ENCODE results near the gene TSPAN9. TPM values are rescaled to one million over a fixed set of nuclear protein-coding genes. Genes with fewer than 3 reads are reported as not detected.

TSPAN9 gene
- total RNA-seq, 1 donor from 2014 or later = 109 TPM

DNA sequence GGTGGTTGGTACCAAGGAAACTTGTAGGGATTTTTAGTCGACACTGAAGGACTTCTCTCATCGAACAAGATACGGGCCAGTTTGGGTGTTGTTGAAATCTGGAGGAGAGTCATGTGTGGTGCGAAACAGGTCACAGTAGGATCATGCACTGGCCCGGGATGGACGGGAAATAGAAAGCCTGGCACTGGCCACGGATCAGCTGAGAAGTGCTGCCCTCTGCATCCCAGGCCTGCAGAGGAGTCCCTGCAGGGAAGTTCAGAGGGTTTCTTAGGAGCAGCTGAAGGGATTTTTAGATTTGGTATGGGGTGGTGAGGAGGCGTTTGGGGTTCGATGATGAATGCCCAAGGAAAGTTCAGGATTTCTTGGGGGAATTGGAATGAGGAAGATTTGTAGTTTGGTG lies 63.1 kb downstream of the TSPAN9 start:
- H3K27ac ChIP-seq = no peak overlapping the region
- H3K9me3 ChIP-seq = no peaks in the 10 kb centered on the region
- no peak for TF ChIP-seq CTCF (IDR thresholded peaks at IDR 0.05)
- no peak overlapping the region for H3K4me3 ChIP-seq
- H3K4me1 ChIP-seq = peaks cover 0 to 9% of the 10 kb centered on the region in 2 donors
- no peaks in the 10 kb centered on the region for H3K36me3 ChIP-seq
- intact Hi-C loops (cut with DNase I) = no loop called here
- H3K27me3 ChIP-seq = no peaks in the 10 kb centered on the region
- DNase-seq (ENCODE audit: low spot score in 2 of 2) = no peak

GRCh38 chr12:3141339-3142321 lies 64.5 kb downstream of the TSPAN9 start:
- DNase-seq (ENCODE audit: low spot score in 2 of 2) = no peak
- TF ChIP-seq CTCF (IDR thresholded peaks at IDR 0.05) = no peak
- Histone ChIP-seq H3K4me1 (peaks cover 0 to 6% of the 10 kb centered on the region in 2 donors), H3K36me3 (no peaks in the 10 kb centered on the region), H3K4me3 (no peak overlapping the region), H3K27me3 (no peaks in the 10 kb centered on the region), H3K9me3 (no peaks in the 10 kb centered on the region), H3K27ac (no peak overlapping the region)
- intact Hi-C loops (cut with DNase I) = no loop called here

DNA sequence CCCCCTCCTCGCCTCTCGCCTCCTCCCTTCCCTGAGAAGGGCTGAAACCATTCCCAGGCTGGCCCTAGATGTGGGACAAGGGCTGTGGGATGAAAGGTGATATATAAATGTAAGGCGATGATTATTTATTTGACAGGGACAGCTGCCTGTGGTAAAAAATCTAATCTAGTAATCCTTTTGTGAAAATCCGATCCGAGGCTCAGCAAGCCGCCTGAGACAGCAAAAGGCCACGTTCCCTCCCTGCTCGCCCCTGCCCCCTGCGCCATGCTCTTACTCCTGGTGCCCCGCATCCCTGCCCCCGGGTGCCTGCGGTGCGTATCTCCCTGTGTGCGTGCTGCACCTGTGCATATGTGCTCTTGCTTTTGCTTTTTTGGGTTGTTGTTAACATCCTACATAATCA lies 65.2 kb downstream of the TSPAN9 start:
- TF ChIP-seq CTCF (IDR thresholded peaks at IDR 0.05) = no peak
- Histone ChIP-seq H3K36me3 (no peaks in the 10 kb centered on the region), H3K9me3 (no peaks in the 10 kb centered on the region), H3K4me3 (no peak overlapping the region), H3K4me1 (peaks cover 0 to 2% of the 10 kb centered on the region in 2 donors), H3K27me3 (no peaks in the 10 kb centered on the region), H3K27ac (no peak overlapping the region)
- intact Hi-C loops (cut with DNase I) = no loop called here
- no peak for DNase-seq (ENCODE audit: low spot score in 2 of 2)

GRCh38 chr12:3144495-3144894 lies 67.3 kb downstream of the TSPAN9 start:
- Histone ChIP-seq H3K27ac (no peak overlapping the region), H3K27me3 (no peaks in the 10 kb centered on the region), H3K9me3 (no peaks in the 10 kb centered on the region), H3K4me3 (no peak overlapping the region), H3K36me3 (no peaks in the 10 kb centered on the region), H3K4me1 (peaks cover 8 to 17% of the 10 kb centered on the region in 2 donors)
- intact Hi-C loops (cut with DNase I) = no loop called here
- no peak for TF ChIP-seq CTCF (IDR thresholded peaks at IDR 0.05)
- DNase-seq (ENCODE audit: low spot score in 2 of 2) = no peak

- Histone ChIP-seq H3K27ac (no peak overlapping the region), H3K9me3 (no peaks in the 10 kb centered on the region), H3K4me1 (peaks cover 10 to 21% of the 10 kb centered on the region in 2 donors), H3K4me3 (no peak overlapping the region), H3K36me3 (no peaks in the 10 kb centered on the region), H3K27me3 (no peaks in the 10 kb centered on the region)
- intact Hi-C loops (cut with DNase I) = no loop called here
- no peak for TF ChIP-seq CTCF (IDR thresholded peaks at IDR 0.05)
- DNase-seq (ENCODE audit: low spot score in 2 of 2) = no peak
These were observed 67.9 kb downstream of the TSPAN9 start for GRCh38 chr12:3145033-3145432.

Measured in ascending aorta (tissue), 2 donors.